NT2/D1 (cell line): ENCODE data around the gene KPNB1.

Source experiments
- SUZ12 ChIP-seq: IDR thresholded peaks from 2 replicates; pipeline ENCODE4 v1.6.1; 2011; ENCODE audit not compliant: insufficient read length, insufficient read depth; ENCODE audit errors: extremely low read depth
- YY1 ChIP-seq: IDR thresholded peaks from 2 replicates; pipeline ENCODE4 v1.6.1; 2011; ENCODE audit not compliant: insufficient read length, insufficient read depth
- ZNF274 ChIP-seq: IDR thresholded peaks from 2 replicates; pipeline ENCODE4 v1.6.1; 2011; ENCODE audit warnings: mild to moderate bottlenecking, low read depth, low read length

- TF ChIP-seq YY1 = no peak
- no peak for TF ChIP-seq SUZ12
- TF ChIP-seq ZNF274 = no peak
Measured at GRCh38 chr17:47726796-47727703, 77.3 kb downstream of the KPNB1 start.
